OCI-M2 (cell line): ENCODE results near the gene PTGFR.

Source experiments
- DNase-seq: peaks from one replicate; lab custom pipeline; 2025; ENCODE audit not compliant: unreplicated experiment; lab: John Stamatoyannopoulos, UW

Gene PTGFR

GRCh38 chr1:78490861-78491450 lies at the start of gene PTGFR:
PTGFR (plus strand) TSS chr1:78490974; CDS start chr1:78492744, 1,770 bp downstream.
- DNase-seq = no peak

- DNase-seq = no peak
Measured at GRCh38 chr1:78441921-78442320, 48.9 kb upstream of the PTGFR start.

- no peak for DNase-seq
Measured at GRCh38 chr1:78447086-78447485, 43.7 kb upstream of the PTGFR start.

- DNase-seq = no peak
Measured at GRCh38 chr1:78464449-78464891, 26.3 kb upstream of the PTGFR start.

GRCh38 chr1:78465143-78465542 lies 25.6 kb upstream of the PTGFR start:
- DNase-seq = no peak

GRCh38 chr1:78468521-78468920 lies 22.3 kb upstream of the PTGFR start:
- no peak for DNase-seq

- DNase-seq = no peak
Measured at GRCh38 chr1:78469576-78469975, 21.2 kb upstream of the PTGFR start.

GRCh38 chr1:78471890-78472620 lies 18.7 kb upstream of the PTGFR start:
- no peak for DNase-seq

GRCh38 chr1:78472851-78473496 lies 17.8 kb upstream of the PTGFR start:
- DNase-seq = no peak

GRCh38 chr1:78474092-78474491 lies 16.7 kb upstream of the PTGFR start:
- DNase-seq = no peak

GRCh38 chr1:78475888-78476610 lies 14.7 kb upstream of the PTGFR start:
- DNase-seq = no peak

GRCh38 chr1:78483903-78484302 lies 6.9 kb upstream of the PTGFR start:
- no peak for DNase-seq

GRCh38 chr1:78491451-78492071 lies 787 bp downstream of the PTGFR start:
- DNase-seq = no peak

GRCh38 chr1:78492386-78492950 lies 1.7 kb downstream of the PTGFR start:
- no peak for DNase-seq

- no peak for DNase-seq
Measured at GRCh38 chr1:78493451-78493850, 2.7 kb downstream of the PTGFR start.

- no peak for DNase-seq
Measured at GRCh38 chr1:78497201-78497600, 6.4 kb downstream of the PTGFR start.

- DNase-seq = no peak
Measured at GRCh38 chr1:78500529-78500928, 9.8 kb downstream of the PTGFR start.

GRCh38 chr1:78501203-78501602 lies 10.4 kb downstream of the PTGFR start:
- DNase-seq = no peak

GRCh38 chr1:78511334-78511733 lies 20.6 kb downstream of the PTGFR start:
- DNase-seq = no peak

GRCh38 chr1:78516716-78517115 lies 25.9 kb downstream of the PTGFR start:
- no peak for DNase-seq

- no peak for DNase-seq
Measured at GRCh38 chr1:78519446-78519845, 28.7 kb downstream of the PTGFR start.
